HFF-Myc (cell line): ENCODE data around the gene TMEM61.

Source experiments
- DNase-seq: peaks from one replicate; pipeline ENCODE4 v3.0.0-alpha.2; 2011; ENCODE audit warnings: low read depth; ENCODE audit errors: extremely low read depth
- H3K4me3 ChIP-seq: replicated peaks from 2 replicates; pipeline ENCODE4 v1.5.1; 2011; ENCODE audit warnings: low read depth, mild to moderate bottlenecking, control low read depth, low read length
- TF ChIP-seq, protein P1 (sequence below): IDR thresholded peaks from 2 replicates; pipeline ENCODE4 v1.5.1; 2012; ENCODE audit warnings: mild to moderate bottlenecking, low read depth, low read length, control low read depth; ENCODE audit errors: missing control alignments

The TMEM61 gene

DNA sequence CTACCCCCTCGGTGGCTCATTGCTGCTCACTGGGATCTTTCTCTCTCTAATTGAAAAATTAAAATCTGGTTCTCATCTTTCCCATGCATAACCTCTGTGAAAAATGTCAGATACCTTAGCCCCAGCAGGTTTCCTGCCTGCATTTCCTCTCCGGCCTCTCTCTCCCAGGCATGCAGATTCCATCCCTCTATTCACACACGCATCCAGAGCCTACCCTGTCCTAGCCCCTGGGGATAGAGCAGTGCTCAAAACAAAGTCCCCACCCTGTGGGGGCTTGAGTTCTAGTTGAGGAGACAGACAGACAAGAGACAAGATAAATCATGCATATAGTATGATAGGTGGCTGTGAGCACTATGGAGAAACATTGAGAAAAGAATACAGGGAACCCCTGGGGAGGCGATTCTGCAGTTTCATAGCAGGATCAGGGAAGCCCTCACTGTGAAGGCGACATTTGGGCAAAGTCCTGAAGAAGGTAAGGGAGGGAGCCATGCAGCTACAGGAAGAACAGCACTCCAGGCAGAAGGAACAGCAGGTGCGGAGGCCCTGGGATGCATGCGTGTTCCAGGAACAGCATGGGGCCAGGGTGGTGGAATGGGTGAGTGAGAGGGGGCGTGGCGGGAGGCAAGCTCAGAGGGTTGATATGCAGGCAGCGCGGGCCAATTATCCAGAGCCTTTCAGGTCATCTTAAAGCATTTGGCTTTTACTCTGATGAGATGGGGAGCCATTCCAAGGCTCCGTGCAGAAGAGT lies 14.8 kb downstream of the TMEM61 start:
- no peak for DNase-seq
- TF ChIP-seq, protein P1, sequence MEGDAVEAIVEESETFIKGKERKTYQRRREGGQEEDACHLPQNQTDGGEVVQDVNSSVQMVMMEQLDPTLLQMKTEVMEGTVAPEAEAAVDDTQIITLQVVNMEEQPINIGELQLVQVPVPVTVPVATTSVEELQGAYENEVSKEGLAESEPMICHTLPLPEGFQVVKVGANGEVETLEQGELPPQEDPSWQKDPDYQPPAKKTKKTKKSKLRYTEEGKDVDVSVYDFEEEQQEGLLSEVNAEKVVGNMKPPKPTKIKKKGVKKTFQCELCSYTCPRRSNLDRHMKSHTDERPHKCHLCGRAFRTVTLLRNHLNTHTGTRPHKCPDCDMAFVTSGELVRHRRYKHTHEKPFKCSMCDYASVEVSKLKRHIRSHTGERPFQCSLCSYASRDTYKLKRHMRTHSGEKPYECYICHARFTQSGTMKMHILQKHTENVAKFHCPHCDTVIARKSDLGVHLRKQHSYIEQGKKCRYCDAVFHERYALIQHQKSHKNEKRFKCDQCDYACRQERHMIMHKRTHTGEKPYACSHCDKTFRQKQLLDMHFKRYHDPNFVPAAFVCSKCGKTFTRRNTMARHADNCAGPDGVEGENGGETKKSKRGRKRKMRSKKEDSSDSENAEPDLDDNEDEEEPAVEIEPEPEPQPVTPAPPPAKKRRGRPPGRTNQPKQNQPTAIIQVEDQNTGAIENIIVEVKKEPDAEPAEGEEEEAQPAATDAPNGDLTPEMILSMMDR, result no peak
- no peak overlapping the region for H3K4me3 ChIP-seq

DNA sequence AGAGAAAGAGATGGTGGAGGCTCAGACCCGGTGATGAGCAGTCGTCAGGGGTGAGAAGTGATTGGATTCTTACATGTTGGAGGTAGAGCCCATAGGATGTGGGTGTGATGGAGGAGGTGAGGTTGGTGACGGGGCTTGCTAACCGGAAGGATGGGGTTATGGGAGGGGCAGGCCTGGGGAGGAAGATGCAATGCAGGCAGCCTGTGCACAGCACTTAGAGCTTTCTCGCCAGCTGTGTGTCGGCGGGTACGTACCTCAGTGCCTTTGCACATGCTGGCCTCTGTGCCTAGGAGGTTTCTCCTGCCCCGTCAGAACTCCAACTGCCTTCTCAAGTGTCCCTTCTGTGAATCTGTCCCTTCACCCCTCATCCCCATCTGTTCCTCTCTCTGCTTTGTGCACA lies 15.4 kb downstream of the TMEM61 start:
- TF ChIP-seq, protein P1, result no peak
- H3K4me3 ChIP-seq, result no peak overlapping the region
- DNase-seq, result no peak

DNA sequence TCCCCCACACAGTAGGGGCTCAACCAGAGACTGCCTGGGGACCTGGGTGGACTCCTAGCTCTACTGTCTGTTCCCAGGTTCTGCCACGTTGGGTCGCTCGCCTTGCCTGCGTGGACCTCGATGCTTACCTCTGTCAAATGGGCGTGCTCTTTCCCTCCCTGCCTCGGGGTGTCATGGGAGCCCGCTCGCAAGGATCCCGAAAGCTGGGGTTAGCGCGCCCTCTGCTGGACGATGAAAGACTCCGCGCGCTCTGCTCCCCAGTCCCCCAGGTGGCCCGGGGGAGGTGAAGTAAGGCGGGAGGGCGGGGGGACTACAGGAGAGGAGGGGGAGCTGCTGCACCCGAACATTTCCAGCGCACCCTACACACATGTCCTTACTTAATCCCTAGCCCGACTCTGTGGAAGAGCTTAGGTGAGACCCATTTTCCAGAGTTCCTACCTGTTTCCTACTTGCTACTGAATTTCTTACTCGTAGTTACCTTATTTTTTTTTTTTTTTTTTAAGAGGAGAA lies 16.0 kb downstream of the TMEM61 start:
- TF ChIP-seq, protein P1, result peak; percentile 81
- no peak overlapping the region for H3K4me3 ChIP-seq
- DNase-seq, result peak; percentile 30

- no peak overlapping the region for H3K4me3 ChIP-seq
- no peak for DNase-seq
- TF ChIP-seq, protein P1, result no peak
Measured at GRCh38 chr1:54996869-54997710, 16.7 kb downstream of the TMEM61 start.

- TF ChIP-seq, protein P1, result no peak
- no peak for DNase-seq
- H3K4me3 ChIP-seq, result no peak overlapping the region
Measured at GRCh38 chr1:54997711-54997986, 17.2 kb downstream of the TMEM61 start.

DNA sequence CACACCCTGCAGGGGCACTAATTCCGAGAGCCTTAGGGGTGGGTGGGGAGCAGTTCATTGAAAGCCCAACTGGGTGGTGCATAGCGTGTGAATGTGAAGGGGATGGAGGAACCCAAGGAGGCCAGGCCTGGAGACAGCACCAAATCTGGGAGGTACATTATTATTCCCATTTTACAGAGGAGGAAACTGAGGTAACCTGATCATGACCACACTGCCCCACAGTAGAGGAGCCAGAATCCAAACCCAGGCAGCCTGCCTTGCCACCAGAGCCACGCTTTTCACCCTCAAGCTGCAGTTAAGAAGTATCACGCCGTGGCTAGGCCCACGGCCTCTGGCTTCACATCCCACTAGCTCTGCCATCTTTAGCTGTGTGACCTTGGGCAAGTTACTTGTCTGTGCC lies 17.7 kb downstream of the TMEM61 start:
- TF ChIP-seq, protein P1, result no peak
- no peak overlapping the region for H3K4me3 ChIP-seq
- no peak for DNase-seq
